OCI-LY7 (cell line): Measurements from ENCODE around the gene NPAS2. TPM values are rescaled to one million over a fixed set of nuclear protein-coding genes. Genes with fewer than 3 reads are reported as not detected.

Experiments used
- BruUV-seq: library from RNA; stranded (reverse); fragments of 400-500 nt; replicated peaks from 2 replicates; lab custom pipeline; 2021; lab: Mats Ljungman, UMichigan
- CTCF ChIA-PET: fragments of 300-600 bp; sonication (Branson Sonifier 250); formaldehyde crosslinking; loops from one replicate; lab custom pipeline; 2022; ENCODE audit warnings: antibody characterized with exemption; ENCODE audit not compliant: unreplicated experiment; lab: Charles Lee
- POLR2A ChIA-PET: fragments of 300-600 bp; sonication (Branson Sonifier 250); formaldehyde crosslinking; loops from one replicate; lab custom pipeline; 2022; ENCODE audit warnings: antibody characterized with exemption; lab: Charles Lee
- DNase-seq: peaks from one replicate; pipeline ENCODE4 v3.0.0-alpha.2; 2015; ENCODE audit warnings: low spot score
- H2AFZ ChIP-seq: fragments of 200-600 bp; sonication (generic), shearing (Covaris generic); 2 replicates; pipeline ENCODE4 v1.6.1; 2014; ENCODE audit warnings: mild to moderate bottlenecking, antibody characterized with exemption, low read length, moderate library complexity
- H3K27ac ChIP-seq: fragments of 200-600 bp; sonication (generic); 2 replicates; pipeline ENCODE4 v1.5.1; 2014; ENCODE audit warnings: mixed run types, low read depth, mild to moderate bottlenecking, moderate library complexity, low read length, inconsistent platforms; ENCODE audit not compliant: poor library complexity, severe bottlenecking
- H3K36me3 ChIP-seq: fragments of 200-600 bp; sonication (generic); 2 replicates; pipeline ENCODE4 v1.6.1; 2014; ENCODE audit warnings: mild to moderate bottlenecking, antibody characterized with exemption, low read length, moderate library complexity, mixed read lengths; ENCODE audit not compliant: insufficient read depth
- H3K4me1 ChIP-seq: fragments of 200-600 bp; sonication (generic); 2 replicates; pipeline ENCODE4 v1.5.1; 2014; ENCODE audit warnings: mild to moderate bottlenecking, low read length; ENCODE audit not compliant: insufficient read depth, poor library complexity, severe bottlenecking
- H3K4me2 ChIP-seq: fragments of 200-600 bp; sonication (generic); 2 replicates; pipeline ENCODE4 v1.6.1; 2014; ENCODE audit warnings: mild to moderate bottlenecking, low read length
- H3K4me3 ChIP-seq: fragments of 200-600 bp; sonication (generic); 2 replicates; pipeline ENCODE4 v1.5.1; 2014; ENCODE audit warnings: mild to moderate bottlenecking, low read depth, low read length; ENCODE audit not compliant: poor library complexity, severe bottlenecking
- H3K79me2 ChIP-seq: fragments of 200-600 bp; sonication (generic); 2 replicates; pipeline ENCODE4 v1.6.1; 2016; ENCODE audit warnings: low read depth, mild to moderate bottlenecking, low read length, moderate library complexity, mixed read lengths; ENCODE audit not compliant: insufficient read depth
- H3K9me2 ChIP-seq: fragments of 200-600 bp; sonication (generic); 2 replicates; pipeline ENCODE4 v1.6.1; 2016; ENCODE audit warnings: mild to moderate bottlenecking, low read length, mixed read lengths; ENCODE audit not compliant: insufficient read depth
- H3K9me3 ChIP-seq: fragments of 200-600 bp; sonication (generic); 2 replicates; pipeline ENCODE4 v1.6.1; 2014; ENCODE audit warnings: mild to moderate bottlenecking, mixed run types, low read length, mixed read lengths
- H4K20me1 ChIP-seq: fragments of 200-600 bp; sonication (generic); 2 replicates; pipeline ENCODE4 v1.6.1; 2014; ENCODE audit warnings: mild to moderate bottlenecking, antibody characterized with exemption, low read length, moderate library complexity, mixed read lengths; ENCODE audit not compliant: insufficient read depth
- CTCF ChIP-seq: fragments of 200-600 bp; sonication (generic); conservative IDR thresholded peaks from 2 replicates; pipeline ENCODE4 v1.5.1; 2014; ENCODE audit warnings: mild to moderate bottlenecking, antibody characterized with exemption, low read length, moderate library complexity, mixed read lengths
- EZH2phosphoT487 ChIP-seq: fragments of 200-600 bp; sonication (generic); IDR thresholded peaks from 2 replicates; pipeline ENCODE4 v1.6.1; 2018; ENCODE audit warnings: low read depth, borderline replicate concordance, mild to moderate bottlenecking, mixed run types, antibody characterized with exemption, low read length, moderate library complexity, mixed read lengths
- intact Hi-C: fragments of 100-400 bp; cut with micrococcal nuclease; formaldehyde crosslinking; loops from one replicate; pipeline ENCODE4 v1.10.0; 2022; ENCODE audit not compliant: unreplicated experiment
- total RNA-seq, 2 experiments: library from RNA; depleted of rRNA in 1 of 2; stranded (reverse); fragments of >200 nt in 1 of 2; shearing (Covaris generic) in 1 of 2; gene quantifications; 2 replicates each; pipeline ENCODE4 v1.2.3, GENCODE V29; 2014 to 2022

NPAS2 gene
- total RNA-seq, 2 experiments from 2014 or later = not detected

DNA sequence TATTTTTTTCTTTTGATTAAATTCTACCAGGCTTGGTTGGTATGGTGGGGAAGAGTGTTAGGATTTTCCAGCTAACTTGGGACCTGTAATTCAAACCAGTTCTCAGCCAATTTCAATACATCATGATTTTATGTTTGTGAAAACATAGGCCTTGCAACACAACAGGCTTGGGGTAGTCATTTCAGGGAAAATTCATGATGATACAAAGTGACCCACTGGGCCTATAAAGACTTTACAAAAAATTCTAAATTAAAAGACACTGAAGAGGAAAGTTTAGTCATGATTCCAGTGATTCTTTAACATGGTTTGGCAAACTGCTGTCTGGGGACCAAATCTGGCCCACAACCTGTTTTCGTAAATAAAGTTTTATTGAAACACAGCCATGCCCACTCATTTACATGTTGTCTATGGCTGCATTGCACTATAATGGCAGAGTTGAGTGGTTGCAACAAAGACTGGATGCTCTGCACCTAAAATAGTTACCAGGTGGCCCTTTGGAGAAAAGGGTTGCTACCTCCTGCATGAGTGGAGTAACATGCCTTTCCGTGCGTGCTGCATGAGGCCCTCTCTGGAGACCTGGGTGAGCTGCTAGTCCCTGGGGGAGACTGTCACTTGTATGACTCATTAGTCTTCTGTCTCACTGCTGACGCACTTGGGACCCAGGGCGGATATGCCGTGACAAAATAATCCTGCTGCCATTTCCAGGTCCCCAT lies 73.6 kb downstream of the NPAS2 start:
- DNase-seq = no peak
- no peaks in the 10 kb centered on the region for H4K20me1 ChIP-seq
- H3K4me2 ChIP-seq = no peak overlapping the region
- no peak overlapping the region for H3K27ac ChIP-seq
- ChIA-PET POLR2A (no interaction called here), CTCF (no interaction called here)
- H3K36me3 ChIP-seq = no peaks in the 10 kb centered on the region
- no peaks in the 10 kb centered on the region for H3K9me2 ChIP-seq
- TF ChIP-seq EZH2phosphoT487 (no peak), CTCF (no peak)
- H3K9me3 ChIP-seq = no peaks in the 10 kb centered on the region
- H3K4me1 ChIP-seq = no peaks in the 10 kb centered on the region
- no peaks in the 10 kb centered on the region for H3K79me2 ChIP-seq
- intact Hi-C loops = no loop called here
- no TSS peak for BruUV-seq
- no peak overlapping the region for H3K4me3 ChIP-seq
- H2AFZ ChIP-seq = no peak overlapping the region

GRCh38 chr2:100894105-100894795 lies 74.3 kb downstream of the NPAS2 start:
- Histone ChIP-seq H3K4me2 (no peak overlapping the region), H3K4me3 (no peak overlapping the region), H3K9me2 (no peaks in the 10 kb centered on the region), H3K4me1 (no peaks in the 10 kb centered on the region), H3K9me3 (no peaks in the 10 kb centered on the region), H3K79me2 (no peaks in the 10 kb centered on the region), H4K20me1 (no peaks in the 10 kb centered on the region), H3K36me3 (no peaks in the 10 kb centered on the region), H3K27ac (no peak overlapping the region), H2AFZ (no peak overlapping the region)
- TF ChIP-seq EZH2phosphoT487 = no peak
- no peak for TF ChIP-seq CTCF
- no TSS peak for BruUV-seq
- ChIA-PET CTCF (no interaction called here), POLR2A (no interaction called here)
- intact Hi-C loops = no loop called here
- no peak for DNase-seq

DNA sequence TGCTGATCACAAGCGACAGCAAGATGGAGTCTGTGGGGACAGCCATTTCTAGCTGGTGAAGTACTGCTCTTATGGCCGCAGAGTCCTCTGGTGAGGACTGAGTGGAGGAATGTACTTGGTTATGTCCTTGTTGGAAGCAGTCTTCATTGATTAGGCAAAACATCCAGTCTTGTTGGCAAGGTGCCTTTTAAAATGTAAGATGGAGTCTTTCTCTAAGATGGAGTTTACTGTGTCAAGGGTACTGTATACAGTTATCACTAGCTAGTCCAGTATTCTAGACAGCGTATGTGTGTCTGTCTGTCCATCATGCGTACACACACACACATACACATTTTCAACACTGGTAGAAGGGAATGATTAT lies 74.8 kb downstream of the NPAS2 start:
- no peaks in the 10 kb centered on the region for H3K36me3 ChIP-seq
- BruUV-seq = no TSS peak
- no peaks in the 10 kb centered on the region for H3K9me3 ChIP-seq
- no peaks in the 10 kb centered on the region for H4K20me1 ChIP-seq
- H2AFZ ChIP-seq = no peak overlapping the region
- H3K4me1 ChIP-seq = no peaks in the 10 kb centered on the region
- no peak overlapping the region for H3K4me2 ChIP-seq
- ChIA-PET POLR2A (no interaction called here), CTCF (no interaction called here)
- TF ChIP-seq EZH2phosphoT487 (no peak), CTCF (no peak)
- intact Hi-C loops = no loop called here
- H3K79me2 ChIP-seq = no peaks in the 10 kb centered on the region
- DNase-seq = no peak
- no peak overlapping the region for H3K27ac ChIP-seq
- no peaks in the 10 kb centered on the region for H3K9me2 ChIP-seq
- H3K4me3 ChIP-seq = no peak overlapping the region
